ENCODE results near the gene CLECL1. TPM values are rescaled to one million over a fixed set of nuclear protein-coding genes. Genes with fewer than 3 reads are reported as not detected.

CLECL1 gene
- total RNA-seq = not detected

- no peaks in the 10 kb centered on the region for H3K27me3 ChIP-seq (ENCODE audit: control insufficient read depth in 3 of 3, insufficient read depth in 3 of 3, low read length in 3 of 3)
- no peak within 1 kb of the TSS for H3K4me3 ChIP-seq (ENCODE audit: low read length in 3 of 3)
- no peaks in the 10 kb centered on the region for H3K4me1 ChIP-seq (ENCODE audit: control insufficient read depth in 3 of 3, insufficient read depth in 3 of 3, low read length in 3 of 3)
- no peaks in the 10 kb centered on the region for H3K36me3 ChIP-seq (ENCODE audit: control insufficient read depth in 3 of 3, insufficient read depth in 3 of 3, low read length in 3 of 3)
- H3K9ac ChIP-seq (ENCODE audit: low read depth in 1 of 3, low read length in 3 of 3) = no peak within 1 kb of the TSS
- H3K9me3 ChIP-seq (ENCODE audit: control insufficient read depth in 3 of 3, low read length in 3 of 3) = no peaks in the 10 kb centered on the region
- H3K27ac ChIP-seq (ENCODE audit: low read depth, low read length) = no peak within 1 kb of the TSS
Observed at GRCh38 chr12:9732921-9733461, at the start of gene CLECL1. CLECL1 (minus strand) TSS chr12:9733097.

- H3K9me3 ChIP-seq (ENCODE audit: control insufficient read depth in 3 of 3, low read length in 3 of 3) = no peaks in the 10 kb centered on the region
- no peak overlapping the region for H3K27ac ChIP-seq (ENCODE audit: low read depth, low read length)
- no peaks in the 10 kb centered on the region for H3K36me3 ChIP-seq (ENCODE audit: control insufficient read depth in 3 of 3, insufficient read depth in 3 of 3, low read length in 3 of 3)
- H3K9ac ChIP-seq (ENCODE audit: low read depth in 1 of 3, low read length in 3 of 3) = no peak overlapping the region
- no peaks in the 10 kb centered on the region for H3K27me3 ChIP-seq (ENCODE audit: control insufficient read depth in 3 of 3, insufficient read depth in 3 of 3, low read length in 3 of 3)
- no peak overlapping the region for H3K4me3 ChIP-seq (ENCODE audit: low read length in 3 of 3)
- H3K4me1 ChIP-seq (ENCODE audit: control insufficient read depth in 3 of 3, insufficient read depth in 3 of 3, low read length in 3 of 3) = no peaks in the 10 kb centered on the region
Observed at GRCh38 chr12:9781360-9781759, 48.5 kb upstream of the CLECL1 start.

- no peaks in the 10 kb centered on the region for H3K27me3 ChIP-seq (ENCODE audit: control insufficient read depth in 3 of 3, insufficient read depth in 3 of 3, low read length in 3 of 3)
- H3K27ac ChIP-seq (ENCODE audit: low read depth, low read length) = no peak overlapping the region
- no peaks in the 10 kb centered on the region for H3K36me3 ChIP-seq (ENCODE audit: control insufficient read depth in 3 of 3, insufficient read depth in 3 of 3, low read length in 3 of 3)
- no peaks in the 10 kb centered on the region for H3K9me3 ChIP-seq (ENCODE audit: control insufficient read depth in 3 of 3, low read length in 3 of 3)
- H3K4me3 ChIP-seq (ENCODE audit: low read length in 3 of 3) = no peak overlapping the region
- H3K4me1 ChIP-seq (ENCODE audit: control insufficient read depth in 3 of 3, insufficient read depth in 3 of 3, low read length in 3 of 3) = no peaks in the 10 kb centered on the region
- no peak overlapping the region for H3K9ac ChIP-seq (ENCODE audit: low read depth in 1 of 3, low read length in 3 of 3)
Observed at GRCh38 chr12:9779209-9779608, 46.3 kb upstream of the CLECL1 start.

GRCh38 chr12:9776781-9777180 lies 43.9 kb upstream of the CLECL1 start:
- H3K36me3 ChIP-seq (ENCODE audit: control insufficient read depth in 3 of 3, insufficient read depth in 3 of 3, low read length in 3 of 3) = no peaks in the 10 kb centered on the region
- no peaks in the 10 kb centered on the region for H3K4me1 ChIP-seq (ENCODE audit: control insufficient read depth in 3 of 3, insufficient read depth in 3 of 3, low read length in 3 of 3)
- no peak overlapping the region for H3K27ac ChIP-seq (ENCODE audit: low read depth, low read length)
- H3K27me3 ChIP-seq (ENCODE audit: control insufficient read depth in 3 of 3, insufficient read depth in 3 of 3, low read length in 3 of 3) = no peaks in the 10 kb centered on the region
- H3K9ac ChIP-seq (ENCODE audit: low read depth in 1 of 3, low read length in 3 of 3) = no peak overlapping the region
- H3K4me3 ChIP-seq (ENCODE audit: low read length in 3 of 3) = no peak overlapping the region
- H3K9me3 ChIP-seq (ENCODE audit: control insufficient read depth in 3 of 3, low read length in 3 of 3) = no peaks in the 10 kb centered on the region

- Histone ChIP-seq H3K9me3 (ENCODE audit: control insufficient read depth in 3 of 3, low read length in 3 of 3) (no peaks in the 10 kb centered on the region), H3K4me3 (ENCODE audit: low read length in 3 of 3) (no peak overlapping the region), H3K4me1 (ENCODE audit: control insufficient read depth in 3 of 3, insufficient read depth in 3 of 3, low read length in 3 of 3) (no peaks in the 10 kb centered on the region), H3K27me3 (ENCODE audit: control insufficient read depth in 3 of 3, insufficient read depth in 3 of 3, low read length in 3 of 3) (no peaks in the 10 kb centered on the region), H3K36me3 (ENCODE audit: control insufficient read depth in 3 of 3, insufficient read depth in 3 of 3, low read length in 3 of 3) (no peaks in the 10 kb centered on the region), H3K27ac (ENCODE audit: low read depth, low read length) (no peak overlapping the region), H3K9ac (ENCODE audit: low read depth in 1 of 3, low read length in 3 of 3) (no peak overlapping the region)
Observed at GRCh38 chr12:9773216-9773877, 40.5 kb upstream of the CLECL1 start.

GRCh38 chr12:9763025-9763424 lies 30.1 kb upstream of the CLECL1 start:
- Histone ChIP-seq H3K4me3 (ENCODE audit: low read length in 3 of 3) (no peak overlapping the region), H3K36me3 (ENCODE audit: control insufficient read depth in 3 of 3, insufficient read depth in 3 of 3, low read length in 3 of 3) (no peaks in the 10 kb centered on the region), H3K4me1 (ENCODE audit: control insufficient read depth in 3 of 3, insufficient read depth in 3 of 3, low read length in 3 of 3) (no peaks in the 10 kb centered on the region), H3K27ac (ENCODE audit: low read depth, low read length) (no peak overlapping the region), H3K27me3 (ENCODE audit: control insufficient read depth in 3 of 3, insufficient read depth in 3 of 3, low read length in 3 of 3) (no peaks in the 10 kb centered on the region), H3K9ac (ENCODE audit: low read depth in 1 of 3, low read length in 3 of 3) (no peak overlapping the region), H3K9me3 (ENCODE audit: control insufficient read depth in 3 of 3, low read length in 3 of 3) (no peaks in the 10 kb centered on the region)

GRCh38 chr12:9762369-9762768 lies 29.5 kb upstream of the CLECL1 start:
- Histone ChIP-seq H3K4me1 (ENCODE audit: control insufficient read depth in 3 of 3, insufficient read depth in 3 of 3, low read length in 3 of 3) (no peaks in the 10 kb centered on the region), H3K36me3 (ENCODE audit: control insufficient read depth in 3 of 3, insufficient read depth in 3 of 3, low read length in 3 of 3) (no peaks in the 10 kb centered on the region), H3K9ac (ENCODE audit: low read depth in 1 of 3, low read length in 3 of 3) (no peak overlapping the region), H3K9me3 (ENCODE audit: control insufficient read depth in 3 of 3, low read length in 3 of 3) (no peaks in the 10 kb centered on the region), H3K27me3 (ENCODE audit: control insufficient read depth in 3 of 3, insufficient read depth in 3 of 3, low read length in 3 of 3) (no peaks in the 10 kb centered on the region), H3K4me3 (ENCODE audit: low read length in 3 of 3) (no peak overlapping the region), H3K27ac (ENCODE audit: low read depth, low read length) (no peak overlapping the region)

GRCh38 chr12:9761419-9761781 lies 28.5 kb upstream of the CLECL1 start:
- Histone ChIP-seq H3K9me3 (ENCODE audit: control insufficient read depth in 3 of 3, low read length in 3 of 3) (no peaks in the 10 kb centered on the region), H3K9ac (ENCODE audit: low read depth in 1 of 3, low read length in 3 of 3) (no peak overlapping the region), H3K27me3 (ENCODE audit: control insufficient read depth in 3 of 3, insufficient read depth in 3 of 3, low read length in 3 of 3) (no peaks in the 10 kb centered on the region), H3K36me3 (ENCODE audit: control insufficient read depth in 3 of 3, insufficient read depth in 3 of 3, low read length in 3 of 3) (no peaks in the 10 kb centered on the region), H3K4me1 (ENCODE audit: control insufficient read depth in 3 of 3, insufficient read depth in 3 of 3, low read length in 3 of 3) (no peaks in the 10 kb centered on the region), H3K27ac (ENCODE audit: low read depth, low read length) (no peak overlapping the region), H3K4me3 (ENCODE audit: low read length in 3 of 3) (no peak overlapping the region)

- no peak within 1 kb of the TSS for H3K27ac ChIP-seq (ENCODE audit: low read depth, low read length)
- H3K9ac ChIP-seq (ENCODE audit: low read depth in 1 of 3, low read length in 3 of 3) = no peak within 1 kb of the TSS
- H3K27me3 ChIP-seq (ENCODE audit: control insufficient read depth in 3 of 3, insufficient read depth in 3 of 3, low read length in 3 of 3) = no peaks in the 10 kb centered on the region
- H3K36me3 ChIP-seq (ENCODE audit: control insufficient read depth in 3 of 3, insufficient read depth in 3 of 3, low read length in 3 of 3) = no peaks in the 10 kb centered on the region
- H3K4me1 ChIP-seq (ENCODE audit: control insufficient read depth in 3 of 3, insufficient read depth in 3 of 3, low read length in 3 of 3) = no peaks in the 10 kb centered on the region
- no peak within 1 kb of the TSS for H3K4me3 ChIP-seq (ENCODE audit: low read length in 3 of 3)
- no peaks in the 10 kb centered on the region for H3K9me3 ChIP-seq (ENCODE audit: control insufficient read depth in 3 of 3, low read length in 3 of 3)
Observed at GRCh38 chr12:9760699-9761418, 28.0 kb upstream of the CLECL1 start, which contains the start of gene CD69. CD69 (minus strand) TSS chr12:9760901; CDS start chr12:9760820, 81 bp downstream.

GRCh38 chr12:9760120-9760519 lies 27.2 kb upstream of the CLECL1 start:
- Histone ChIP-seq H3K27me3 (ENCODE audit: control insufficient read depth in 3 of 3, insufficient read depth in 3 of 3, low read length in 3 of 3) (no peaks in the 10 kb centered on the region), H3K9me3 (ENCODE audit: control insufficient read depth in 3 of 3, low read length in 3 of 3) (no peaks in the 10 kb centered on the region), H3K36me3 (ENCODE audit: control insufficient read depth in 3 of 3, insufficient read depth in 3 of 3, low read length in 3 of 3) (no peaks in the 10 kb centered on the region), H3K4me3 (ENCODE audit: low read length in 3 of 3) (no peak overlapping the region), H3K27ac (ENCODE audit: low read depth, low read length) (no peak overlapping the region), H3K9ac (ENCODE audit: low read depth in 1 of 3, low read length in 3 of 3) (no peak overlapping the region), H3K4me1 (ENCODE audit: control insufficient read depth in 3 of 3, insufficient read depth in 3 of 3, low read length in 3 of 3) (no peaks in the 10 kb centered on the region)

All from skeletal muscle tissue (tissue), 4 donors.